T-helper 2 cell treated with Interferon-gamma antibody and Interleukin-4, amounts not matched to agents 100 ng/mL and 5 ng/mL, for 36 hours (primary cell): ENCODE measurements around the gene OXSM. TPM values are rescaled to one million over a fixed set of nuclear protein-coding genes. Genes with fewer than 3 reads are reported as not detected.

ENCODE experiments used
- total RNA-seq: library from RNA; stranded (reverse); gene quantifications from 2 replicates; pipeline ENCODE4 v1.2.3, GENCODE V29; 2022

The OXSM gene
- total RNA-seq, 1 donor from 2014 or later: 12.2 TPM

Other genes starting within 250 kb of the OXSM start
- gene TOP2B, start 125.2 kb upstream of the OXSM start, total RNA-seq: 125 and 126 TPM in 2 replicates
- gene NGLY1, start 6.6 kb upstream of the OXSM start, total RNA-seq: 55.3 and 56.6 TPM in 2 replicates